IPS-NIHi7 (cell line): ENCODE data around the gene IPO9.
"Not testable (repeated sequence)": the region's sequence is repeated elsewhere in the genome, so short reads cannot be mapped to it uniquely, and the experiment has no call there.

Experiments used
- DNase-seq: peaks from one replicate; pipeline ENCODE4 v3.0.0; 2012; ENCODE audit warnings: mixed read lengths; ENCODE audit errors: extremely low spot score

Gene IPO9

GRCh38 chr1:201848230-201848629 is 19.3 kb downstream of the IPO9 start:
- no peak for DNase-seq

GRCh38 chr1:201849372-201850052 is 20.6 kb downstream of the IPO9 start:
- no peak for DNase-seq

GRCh38 chr1:201850053-201850397 is 21.1 kb downstream of the IPO9 start:
- DNase-seq, result no peak

GRCh38 chr1:201851949-201852348 is 23.0 kb downstream of the IPO9 start:
- no peak for DNase-seq

- DNase-seq, result not testable (repeated sequence)
These were observed 27.8 kb downstream of the IPO9 start for GRCh38 chr1:201856722-201857121.

GRCh38 chr1:201859424-201859823 is 30.5 kb downstream of the IPO9 start:
- no peak for DNase-seq

- no peak for DNase-seq
These were observed 32.5 kb downstream of the IPO9 start for GRCh38 chr1:201861448-201861847.

- DNase-seq, result no peak
These were observed 41.4 kb downstream of the IPO9 start for GRCh38 chr1:201870397-201870796.

- no peak for DNase-seq
These were observed 45.7 kb downstream of the IPO9 start for GRCh38 chr1:201874672-201875071.

- DNase-seq, result no peak
These were observed 47.3 kb downstream of the IPO9 start for GRCh38 chr1:201876148-201876818.

- peak; percentile 68 for DNase-seq
These were observed 49.0 kb downstream of the IPO9 start for GRCh38 chr1:201877877-201878401.

GRCh38 chr1:201880928-201881571 is 52.1 kb downstream of the IPO9 start:
- DNase-seq, result no peak

GRCh38 chr1:201881617-201882016 is 52.7 kb downstream of the IPO9 start:
- DNase-seq, result peak; percentile 38

- DNase-seq, result no peak
These were observed 53.7 kb downstream of the IPO9 start for GRCh38 chr1:201882665-201883132.

- no peak for DNase-seq
These were observed 54.3 kb downstream of the IPO9 start for GRCh38 chr1:201883266-201883665.

GRCh38 chr1:201883786-201884185 is 54.8 kb downstream of the IPO9 start:
- DNase-seq, result no peak

- DNase-seq, result no peak
These were observed 55.5 kb downstream of the IPO9 start for GRCh38 chr1:201884425-201884824.

GRCh38 chr1:201885531-201886075 is 56.6 kb downstream of the IPO9 start:
- peak; percentile 60 for DNase-seq

- DNase-seq, result no peak
These were observed 57.3 kb downstream of the IPO9 start for GRCh38 chr1:201886103-201886885.

- no peak for DNase-seq
These were observed 58.3 kb downstream of the IPO9 start for GRCh38 chr1:201887116-201887866.
